GM12874 (cell line): Measurements from ENCODE around the gene HEATR9.

ENCODE experiments used
- CTCF ChIP-seq: IDR thresholded peaks from 2 replicates; pipeline ENCODE4 v1.5.1; 2011; ENCODE audit warnings: low read depth, mild to moderate bottlenecking, control low read depth, low read length, moderate library complexity; ENCODE audit not compliant: insufficient read depth

Gene HEATR9

GRCh38 chr17:35892091-35893035 is 23.7 kb upstream of the HEATR9 start:
- no peak for TF ChIP-seq CTCF

GRCh38 chr17:35891269-35891668 is 22.6 kb upstream of the HEATR9 start:
- no peak for TF ChIP-seq CTCF

- no peak for TF ChIP-seq CTCF
Measured at GRCh38 chr17:35890774-35891155, 22.1 kb upstream of the HEATR9 start.

GRCh38 chr17:35889818-35890773 is 21.4 kb upstream of the HEATR9 start:
- no peak for TF ChIP-seq CTCF

GRCh38 chr17:35889241-35889640 is 20.6 kb upstream of the HEATR9 start:
- TF ChIP-seq CTCF: no peak

- TF ChIP-seq CTCF: no peak
Measured at GRCh38 chr17:35879773-35880654, 11.3 kb upstream of the HEATR9 start, which contains the start of gene CCL5. CCL5 (minus strand) TSS chr17:35880360.
